CD4-positive, alpha-beta T cell treated with Interferon gamma for 1 hour (primary cell): ENCODE measurements around the gene MTMR3.

Experiments used
- DNase-seq: peaks from one replicate; pipeline ENCODE4 v3.0.0-alpha.2; 2020

The MTMR3 gene

DNA sequence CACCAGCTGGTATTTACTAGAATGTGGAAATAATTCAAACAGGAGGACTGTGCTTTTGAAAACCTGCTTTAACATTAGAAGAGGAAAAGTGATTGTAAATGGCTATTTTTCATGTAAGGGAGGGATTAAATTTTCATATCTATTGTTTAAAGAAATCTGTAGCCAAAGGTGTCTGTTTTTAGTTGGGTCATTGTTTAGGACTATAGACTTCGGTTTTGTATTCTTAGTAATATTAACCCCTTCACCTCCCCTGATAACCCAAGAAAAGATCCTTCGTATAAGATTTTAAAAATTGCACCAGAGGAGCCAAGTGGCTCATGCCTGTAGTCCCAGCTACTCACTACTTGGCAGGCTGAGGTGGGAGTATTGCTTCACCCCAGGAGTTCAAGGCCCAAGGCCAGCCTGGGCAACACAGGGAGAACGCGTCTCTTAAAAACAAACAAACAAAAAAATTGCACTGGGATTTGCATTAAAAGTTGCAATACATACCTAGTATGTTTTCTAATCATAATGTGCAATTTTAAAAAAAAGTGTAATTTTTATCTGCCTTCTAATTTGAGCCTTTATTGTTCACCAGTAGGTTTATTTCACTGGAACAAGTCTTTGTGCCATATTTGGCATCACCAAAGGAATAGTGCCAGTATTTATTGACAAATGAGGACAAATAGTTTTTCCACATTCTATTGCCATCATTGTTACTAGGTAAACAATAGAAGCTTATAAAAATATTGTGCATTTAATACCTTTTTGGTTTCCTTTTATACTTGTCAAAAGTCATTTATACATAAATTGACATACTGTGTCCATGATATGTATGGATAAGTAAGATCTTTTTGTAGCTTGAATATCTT lies 34.3 kb downstream of the MTMR3 start:
- DNase-seq = no peak

DNA sequence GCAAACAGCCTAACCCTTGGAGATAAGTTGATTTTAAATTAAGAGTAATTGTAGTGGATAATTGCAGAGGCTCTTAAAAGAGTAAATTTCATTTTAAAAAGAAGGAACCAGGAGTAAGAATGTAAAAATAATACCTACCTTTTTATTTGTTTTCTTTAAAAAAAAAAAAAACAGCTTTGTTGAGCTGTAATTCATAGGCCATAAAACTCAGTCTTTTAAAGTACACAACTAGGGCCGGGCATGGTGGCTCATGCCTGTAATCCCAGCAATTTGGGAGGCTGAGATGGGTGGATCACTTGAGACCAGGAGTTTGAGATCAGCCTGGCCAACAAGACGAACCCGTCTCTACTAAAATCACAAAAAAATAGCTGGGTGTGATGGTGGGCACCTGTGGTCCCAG lies 42.4 kb downstream of the MTMR3 start:
- no peak for DNase-seq

DNA sequence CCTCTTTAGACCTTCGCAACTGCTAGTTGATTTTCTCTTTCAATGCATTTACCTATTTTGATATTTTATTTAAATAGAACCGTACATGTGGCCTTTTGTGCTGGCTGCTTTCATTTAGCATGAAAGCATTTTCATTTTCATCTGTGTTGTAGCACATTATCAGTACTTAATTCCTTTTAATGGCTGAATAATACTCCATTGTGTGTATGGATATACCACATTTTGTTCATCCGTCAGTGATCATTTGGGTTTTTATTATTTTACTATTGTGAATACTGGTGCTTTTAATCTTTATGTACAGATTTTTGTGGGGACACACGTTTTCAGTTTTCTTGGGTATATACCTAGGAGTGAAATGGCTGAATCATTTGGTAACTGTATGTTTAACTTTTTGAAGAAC lies 43.1 kb downstream of the MTMR3 start:
- no peak for DNase-seq

DNA sequence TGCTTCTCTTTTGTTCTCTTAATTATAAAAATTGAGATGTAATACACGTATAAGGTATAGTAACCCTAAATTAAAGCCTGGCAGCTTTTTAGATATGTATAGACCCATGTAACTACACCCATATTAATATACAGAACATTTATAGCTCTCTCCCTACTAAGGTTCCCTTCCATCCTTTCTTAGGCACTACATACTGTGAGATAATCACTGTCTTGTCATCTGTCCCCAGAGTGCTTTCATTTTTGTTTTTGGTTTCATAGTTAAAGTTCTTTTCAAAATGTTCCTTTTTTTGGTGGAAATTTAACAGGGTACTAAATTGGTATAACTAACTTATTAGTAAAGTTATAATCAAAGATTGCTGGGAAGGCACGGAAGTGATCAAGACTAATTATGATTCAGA lies 49.2 kb downstream of the MTMR3 start:
- DNase-seq = no peak

DNA sequence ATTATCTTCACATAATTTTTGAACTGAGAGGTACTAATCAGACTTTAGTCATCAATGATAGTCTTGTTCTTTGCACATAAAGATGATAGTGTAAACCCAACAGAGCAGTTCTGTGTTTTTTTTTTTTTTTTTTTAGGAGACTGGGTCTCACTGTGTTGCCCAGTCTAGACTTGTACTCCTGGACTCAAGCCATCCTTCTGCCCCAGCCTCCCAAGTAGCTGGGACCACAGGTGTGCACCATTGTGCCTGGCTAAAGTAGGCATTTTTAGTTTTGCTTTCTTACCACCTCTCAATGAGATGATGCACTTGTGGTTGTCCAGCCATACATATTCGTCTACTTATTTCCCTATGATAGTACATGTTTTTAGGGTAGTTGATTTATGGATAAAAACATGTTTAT lies 50.6 kb downstream of the MTMR3 start:
- no peak for DNase-seq

DNA sequence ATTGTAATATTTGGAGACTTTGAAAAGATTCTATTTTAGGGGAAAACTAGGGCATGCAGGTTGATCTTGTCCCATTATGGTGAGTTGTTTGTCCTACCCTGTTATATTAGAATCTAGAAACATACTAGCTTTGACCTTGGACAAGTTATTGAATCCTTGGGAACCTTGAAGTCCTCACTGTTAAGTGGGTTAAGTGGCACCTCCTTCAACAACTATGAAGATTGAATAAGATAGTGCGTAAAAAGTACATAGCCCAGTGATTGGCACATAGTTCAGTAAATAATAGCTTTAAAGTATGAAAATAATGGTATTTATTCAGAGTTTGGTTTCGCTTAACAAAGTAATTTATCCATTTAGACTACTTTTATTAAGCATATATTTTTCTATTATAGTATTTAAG lies 51.6 kb downstream of the MTMR3 start:
- no peak for DNase-seq

DNA sequence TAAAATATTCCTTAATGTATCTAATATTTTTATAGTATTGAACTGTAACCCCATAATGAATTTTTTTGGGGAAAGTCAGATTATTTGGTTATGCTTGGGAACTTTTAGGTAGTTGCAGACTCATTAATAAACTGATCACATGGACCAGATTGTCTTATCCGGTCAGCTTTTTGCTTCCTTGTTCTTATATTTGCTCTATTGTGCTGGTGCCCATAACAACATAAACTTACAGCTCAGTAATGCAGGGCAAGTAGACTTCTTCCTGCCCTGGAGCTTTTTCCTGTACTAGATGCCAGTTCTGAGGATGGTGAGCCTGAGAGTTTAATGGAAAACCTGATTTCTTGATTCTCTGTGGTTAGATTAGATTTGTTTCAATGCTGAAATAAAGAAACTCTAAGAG lies 53.2 kb downstream of the MTMR3 start:
- no peak for DNase-seq

DNA sequence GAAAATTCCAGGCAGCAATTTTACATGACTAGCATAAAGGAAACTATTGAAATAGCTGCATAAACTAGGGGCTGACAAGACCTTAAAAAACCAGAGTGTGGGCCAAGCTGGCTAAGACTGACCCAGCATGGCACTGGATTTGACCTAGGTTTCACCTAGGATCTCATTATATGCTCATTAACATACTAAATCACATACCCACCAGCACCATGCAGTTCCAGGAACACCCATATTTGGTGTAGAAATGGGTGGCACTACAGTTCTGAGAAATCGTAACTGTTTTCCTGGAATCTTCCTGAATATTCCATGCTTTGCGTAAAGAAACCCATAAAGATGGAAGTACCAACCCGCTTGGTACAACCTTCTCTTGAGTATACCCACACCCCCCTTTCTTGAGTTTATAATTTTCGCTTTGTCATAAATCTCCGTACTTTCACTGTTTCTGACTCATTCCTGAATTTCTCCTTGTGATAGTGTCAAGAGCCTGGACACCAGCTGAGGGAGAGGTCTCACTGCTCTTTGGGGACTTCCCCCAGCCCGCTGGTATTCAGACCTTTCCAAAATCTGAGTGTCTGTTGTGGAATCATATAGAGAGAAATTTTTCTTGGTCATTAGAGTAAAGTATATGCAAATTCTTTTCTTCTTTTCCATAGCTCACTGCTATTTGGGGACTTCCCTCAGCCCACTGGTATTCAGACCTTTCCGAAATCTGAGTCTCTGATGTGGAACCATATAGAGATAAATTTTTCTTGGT lies 55.1 kb downstream of the MTMR3 start:
- no peak for DNase-seq

DNA sequence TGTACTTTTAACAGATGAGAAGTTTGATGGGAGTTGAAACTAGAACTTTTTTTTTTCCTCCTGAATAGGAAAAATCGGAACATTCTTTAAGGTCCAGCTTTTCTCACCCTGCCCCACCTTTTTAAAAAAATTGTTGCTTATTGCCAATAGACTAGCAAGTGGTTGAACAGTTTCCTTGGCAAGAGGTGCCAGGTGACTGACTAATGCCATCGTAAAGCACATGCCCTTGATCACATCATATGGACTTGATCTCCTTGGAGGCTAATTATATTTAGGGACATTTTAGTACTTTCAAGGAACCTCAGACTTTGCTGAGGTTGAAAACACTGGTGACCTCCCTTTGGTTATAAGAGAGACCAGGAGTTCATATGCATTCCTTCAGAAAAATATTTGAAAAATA lies 57.6 kb downstream of the MTMR3 start:
- no peak for DNase-seq

DNA sequence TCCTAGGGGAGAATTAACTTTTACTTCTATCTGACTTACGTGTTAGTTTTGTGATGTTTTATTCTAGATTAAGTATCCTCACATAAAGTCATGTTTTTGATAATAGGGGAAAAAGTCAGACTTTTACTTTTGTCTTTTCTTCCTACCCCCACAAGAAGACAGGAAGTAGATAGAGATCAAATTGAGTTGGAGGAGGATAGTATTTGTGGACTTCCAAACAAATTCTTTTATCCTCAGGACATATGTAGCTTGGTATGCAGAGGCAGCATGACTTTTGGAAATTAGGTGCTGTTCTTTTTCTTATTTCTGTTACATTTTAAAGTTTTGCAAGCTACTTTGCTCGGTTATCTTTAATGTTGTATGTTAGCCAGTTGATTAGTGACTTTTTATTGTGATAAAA lies 61.4 kb downstream of the MTMR3 start:
- no peak for DNase-seq

DNA sequence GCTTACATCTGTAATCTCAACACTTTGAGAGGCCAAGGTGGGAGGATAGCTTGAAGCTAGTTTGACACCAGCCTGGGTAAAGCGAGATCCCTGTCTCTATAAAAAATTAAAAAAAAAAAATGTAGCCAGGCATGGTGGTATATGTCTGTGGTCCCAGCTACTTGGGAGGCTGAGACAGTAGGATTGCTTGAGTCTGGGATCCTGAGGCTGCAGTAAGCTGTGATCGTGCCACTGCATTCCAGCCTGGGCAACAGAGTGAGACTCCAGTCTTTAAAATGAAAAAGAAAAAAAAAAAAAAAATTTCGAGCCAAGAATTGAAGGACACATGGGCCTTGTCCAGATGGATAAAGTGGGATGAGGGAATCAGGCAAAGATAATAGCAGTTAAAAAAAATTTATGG lies 62.5 kb downstream of the MTMR3 start:
- no peak for DNase-seq

DNA sequence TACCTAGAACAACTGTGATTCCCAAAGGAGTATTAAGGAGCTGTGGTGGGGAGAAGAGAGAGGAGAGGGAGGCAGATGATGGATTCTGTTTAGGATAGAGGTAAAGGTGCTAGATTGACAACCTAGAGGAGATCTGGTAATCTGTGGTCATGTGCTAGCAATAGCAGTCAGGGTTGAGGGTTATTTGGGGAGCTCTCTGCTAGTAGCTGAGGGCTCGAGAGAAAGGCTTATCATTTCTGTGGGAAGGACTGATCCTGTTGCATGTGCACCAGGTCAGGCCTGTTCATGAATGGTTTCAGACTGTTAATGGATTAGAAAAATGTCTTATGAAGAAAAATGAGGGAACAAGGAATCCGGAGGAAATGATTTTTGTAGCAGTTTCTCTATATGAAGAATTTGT lies 63.2 kb downstream of the MTMR3 start:
- DNase-seq = no peak

DNA sequence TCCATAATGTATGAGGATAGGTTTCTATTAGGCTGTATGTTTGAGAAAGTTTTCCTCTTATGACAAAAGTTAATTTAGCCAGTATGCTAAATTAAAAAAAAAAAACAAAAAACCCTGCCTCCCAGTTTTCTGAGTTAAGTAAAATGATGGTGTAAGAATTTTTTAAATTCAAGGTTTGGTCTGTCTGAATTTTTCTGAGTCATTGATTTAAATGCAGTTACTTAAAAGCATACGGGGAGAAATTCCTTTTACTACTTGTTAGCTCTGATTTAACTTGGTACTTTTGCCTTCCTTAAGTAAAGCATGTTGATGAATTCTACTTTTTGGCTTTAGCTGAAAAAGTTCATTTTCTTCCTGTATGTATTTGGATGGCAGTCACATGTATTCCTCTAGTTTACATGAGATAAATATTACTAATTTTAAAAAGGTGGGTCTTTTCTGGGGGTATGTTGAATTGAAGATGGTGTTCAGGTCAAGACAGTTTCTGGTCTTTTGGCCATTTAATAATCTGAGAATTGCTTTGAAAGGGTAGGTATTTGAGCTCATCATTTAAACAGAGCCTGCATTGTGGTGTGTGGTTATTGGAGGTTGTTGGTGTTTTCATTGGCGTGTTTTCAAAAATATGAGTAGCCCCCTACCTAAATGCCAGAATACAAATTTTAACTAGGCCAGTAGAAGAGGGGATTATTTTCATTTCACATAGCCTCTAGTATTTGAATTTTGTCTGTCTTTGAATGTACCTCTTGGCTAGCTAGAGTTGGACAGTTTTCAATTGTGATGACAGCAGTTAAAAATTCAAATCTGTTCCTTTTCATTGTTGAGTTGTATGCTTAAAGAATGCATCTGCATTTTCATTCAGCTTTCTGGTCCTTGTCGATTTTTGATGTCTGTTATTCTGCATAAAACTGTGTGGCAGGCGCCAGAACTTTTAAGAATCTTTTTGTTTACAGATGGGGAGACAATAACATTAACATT lies 64.7 kb downstream of the MTMR3 start:
- DNase-seq = no peak

DNA sequence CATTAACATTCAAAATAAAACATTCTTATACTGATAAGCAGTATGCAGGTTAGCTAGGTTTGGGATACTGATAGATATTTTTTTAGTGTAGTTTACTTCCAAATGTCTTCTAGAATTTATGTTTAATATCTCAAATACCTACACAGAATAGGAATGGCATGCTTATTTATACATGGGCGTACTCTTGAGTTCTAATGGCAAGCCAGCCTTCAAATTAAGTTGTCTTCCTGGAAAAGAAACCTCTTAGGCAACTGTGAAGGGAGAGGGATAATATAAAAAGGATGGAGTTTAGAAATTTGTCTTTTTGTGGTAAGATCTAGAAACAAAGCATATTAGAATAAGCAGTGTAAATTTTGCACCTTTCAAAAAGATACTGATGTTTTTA lies 65.4 kb downstream of the MTMR3 start:
- no peak for DNase-seq

DNA sequence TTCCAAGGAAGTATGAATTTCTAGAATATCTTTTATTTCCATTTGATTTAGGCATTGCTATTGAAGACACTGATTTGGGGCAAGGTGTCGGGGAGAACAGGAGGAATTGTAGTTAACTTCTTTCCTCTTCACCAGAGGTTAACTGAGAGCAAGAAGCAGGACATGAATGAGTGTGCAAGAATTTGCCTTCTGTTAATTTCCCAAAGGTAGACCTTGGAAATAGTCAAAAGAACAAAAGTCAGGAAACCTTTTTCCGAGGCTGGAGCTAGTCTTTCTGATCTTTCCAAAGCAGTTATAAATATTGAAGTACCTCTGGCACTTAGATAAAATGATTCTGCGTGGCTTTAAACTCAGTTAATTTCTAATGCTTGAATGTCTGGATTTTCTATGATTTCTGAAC lies 66.9 kb downstream of the MTMR3 start:
- no peak for DNase-seq

DNA sequence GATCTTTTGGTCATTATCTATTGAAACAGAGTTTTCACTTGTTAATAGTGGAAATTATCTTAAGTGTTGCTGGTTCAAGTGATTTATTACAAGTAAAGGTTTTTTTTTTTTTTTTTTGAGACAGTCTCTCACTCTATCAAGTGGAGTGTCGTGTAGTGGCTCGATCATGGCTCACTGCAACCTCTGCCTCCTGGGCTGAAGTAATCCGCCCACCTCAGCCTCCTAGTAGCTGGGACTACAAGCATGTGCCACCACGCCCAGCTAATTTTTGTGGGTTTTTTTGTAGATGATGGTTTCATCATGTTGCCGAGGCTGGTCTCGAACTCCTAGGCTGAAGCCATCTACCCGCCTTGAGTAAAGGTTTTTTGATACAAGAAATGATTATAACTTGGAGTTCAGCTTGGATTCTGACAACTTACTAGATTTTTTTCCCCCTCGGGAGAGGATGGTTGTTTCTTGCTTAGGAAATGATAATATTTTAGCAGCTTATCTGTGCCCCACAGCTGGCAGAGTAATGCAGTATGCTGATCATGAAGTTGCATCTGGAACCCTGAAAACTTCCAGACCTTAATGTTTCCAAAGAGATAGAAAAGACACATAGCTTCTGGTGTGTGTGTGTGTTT lies 68.9 kb downstream of the MTMR3 start:
- no peak for DNase-seq

DNA sequence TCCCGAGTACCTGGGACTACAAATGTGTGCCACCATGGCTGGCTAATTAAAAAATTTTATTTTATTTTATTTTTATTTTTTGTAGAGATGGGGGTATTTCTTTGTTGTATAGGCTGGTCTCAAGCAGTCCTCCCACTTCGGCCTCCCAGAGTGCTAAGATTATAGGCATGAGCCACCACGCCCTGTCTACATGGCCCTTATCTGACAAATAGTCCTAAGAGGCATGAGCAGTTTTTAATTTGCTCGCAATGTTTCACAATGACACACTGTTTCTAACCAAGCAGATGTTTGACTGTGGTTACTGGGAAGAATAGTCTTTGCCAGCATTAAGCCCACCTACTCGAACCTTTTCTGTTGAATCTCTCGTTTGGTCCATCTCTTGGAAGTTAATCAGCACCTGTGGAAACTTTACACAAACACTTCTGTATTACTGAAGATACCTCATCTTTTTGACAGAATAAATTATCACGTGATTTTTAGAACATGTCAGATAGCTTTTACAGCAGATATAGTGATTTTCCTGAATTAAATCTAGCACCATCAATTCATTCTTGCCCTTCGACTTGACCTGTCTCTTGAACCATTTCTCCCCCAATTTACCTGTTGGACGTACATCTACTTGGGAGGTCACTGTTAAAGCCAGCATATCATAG lies 71.4 kb downstream of the MTMR3 start:
- no peak for DNase-seq

DNA sequence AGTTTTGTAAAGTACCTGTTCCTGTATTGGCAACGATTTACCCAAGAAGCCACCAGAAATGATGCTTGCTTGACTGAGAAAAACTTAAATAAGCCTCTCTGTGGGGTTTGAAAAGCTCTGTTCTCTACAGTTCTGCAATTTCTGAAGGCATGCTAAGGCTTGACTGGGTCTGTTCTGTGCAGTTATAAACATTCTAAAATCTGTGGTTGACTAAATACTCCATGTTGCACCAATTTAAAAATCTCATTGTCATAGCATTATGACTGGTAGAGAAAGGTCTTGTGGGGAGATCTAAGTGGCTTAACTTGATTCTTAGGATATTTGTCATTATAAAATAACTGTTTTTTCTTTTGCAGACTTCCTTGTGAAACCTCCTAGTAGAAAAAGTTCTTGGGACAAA lies 73.7 kb downstream of the MTMR3 start:
- DNase-seq = no peak

DNA sequence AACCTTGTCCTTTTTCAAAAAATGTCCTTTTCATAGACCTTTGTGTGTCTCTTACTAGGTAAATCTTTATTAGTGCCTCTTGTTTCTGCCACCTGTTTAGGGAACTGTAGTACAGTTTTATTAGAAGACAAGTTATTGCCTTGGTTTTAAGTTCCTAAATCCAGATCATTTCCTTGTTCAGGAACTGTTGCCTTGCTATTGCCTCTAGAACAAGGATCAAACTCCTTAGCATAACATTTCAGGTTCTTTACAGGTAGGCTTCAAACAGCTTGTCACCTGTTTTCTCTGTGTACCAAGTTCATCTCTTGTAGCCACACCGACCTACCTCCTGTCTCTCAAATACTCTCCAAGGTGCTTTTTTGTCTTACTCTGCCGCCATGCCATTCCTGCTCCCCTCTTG lies 75.2 kb downstream of the MTMR3 start:
- no peak for DNase-seq

DNA sequence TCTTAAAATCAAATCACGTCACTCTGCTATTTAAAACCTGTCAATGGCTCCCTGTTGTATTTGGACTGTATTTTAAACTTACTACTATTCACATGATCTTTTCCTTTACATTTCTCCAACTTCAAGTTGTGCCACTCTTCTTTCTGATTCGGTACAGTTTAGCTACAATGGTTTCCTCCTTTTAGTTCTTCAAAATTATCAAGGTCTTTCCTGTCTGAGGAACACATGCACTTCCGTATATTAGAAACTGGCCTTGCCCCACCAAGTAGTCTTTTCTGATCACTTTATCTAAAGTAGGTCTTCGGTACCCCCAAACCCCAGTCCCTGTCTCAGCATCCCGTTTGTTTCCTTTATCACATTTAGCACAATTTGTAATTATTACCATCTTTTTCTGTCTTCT lies 81.8 kb downstream of the MTMR3 start:
- DNase-seq = no peak

DNA sequence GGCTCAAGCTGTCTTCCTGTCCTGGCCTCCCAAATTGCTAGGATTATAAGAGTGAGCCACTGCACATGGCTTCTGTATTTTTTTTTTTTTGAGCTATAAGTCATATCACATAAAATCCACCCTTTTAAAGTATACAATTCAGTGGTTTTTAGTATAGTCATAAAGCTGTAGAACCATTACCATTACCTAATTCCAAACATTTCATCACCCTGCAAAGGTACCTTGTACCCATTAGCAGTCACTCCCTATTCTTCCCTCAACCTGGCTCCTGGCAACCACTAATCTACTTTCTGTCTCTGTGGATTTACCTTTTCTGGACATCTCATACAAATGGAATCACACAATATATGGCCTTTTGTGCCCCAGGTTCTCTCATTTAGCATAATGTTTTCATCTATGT lies 84.5 kb downstream of the MTMR3 start:
- DNase-seq = no peak

DNA sequence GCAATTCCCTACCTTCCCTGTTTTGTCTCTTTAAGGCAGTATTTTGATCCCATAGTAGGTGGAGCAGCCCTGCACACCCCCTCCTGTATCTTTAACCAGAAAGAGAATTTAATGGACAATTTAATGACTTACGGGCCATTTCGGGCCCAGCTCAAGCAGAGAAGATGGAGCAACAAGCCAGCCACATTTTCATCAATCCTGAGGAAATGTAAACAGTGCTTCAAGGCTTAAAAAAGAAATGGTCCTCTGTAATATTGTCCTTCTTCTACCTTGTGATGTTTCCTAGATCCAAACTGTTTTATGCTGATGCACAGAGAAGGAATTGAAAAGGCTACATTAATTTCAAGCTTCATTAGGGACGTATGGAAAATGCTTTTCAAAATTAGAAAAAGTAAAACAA lies 88.6 kb downstream of the MTMR3 start:
- DNase-seq = no peak
